Measurements from ENCODE around the gene SERPINA4.

Gene SERPINA4

DNA sequence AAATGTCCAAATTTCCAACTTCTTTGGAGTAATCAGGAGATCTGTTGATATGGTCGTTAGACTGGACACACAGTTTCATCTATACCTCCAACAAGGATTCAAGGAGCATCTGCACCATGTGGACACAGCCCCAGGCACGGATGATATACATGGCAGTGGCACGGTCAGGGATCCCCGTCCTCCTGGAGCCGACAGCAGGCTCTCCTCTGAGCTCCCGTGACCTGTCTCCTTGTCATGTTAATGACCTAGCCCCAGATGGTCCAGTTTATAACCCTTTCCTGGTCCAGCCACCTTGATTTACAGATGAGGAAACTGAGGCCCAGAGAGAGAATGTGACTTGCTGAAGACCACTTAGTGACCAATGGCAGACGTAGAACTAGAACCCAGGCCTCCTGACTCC is 16.5 kb upstream of the SERPINA4 start:
- Histone ChIP-seq H3K9ac (ENCODE audit: low read length) (no peak overlapping the region), H3K4me3 (ENCODE audit: low read depth in 1 of 2, low read length in 2 of 2) (no peak overlapping the region), H3K9me3 (ENCODE audit: low read length) (no peaks in the 10 kb centered on the region), H3K36me3 (ENCODE audit: insufficient read depth, low read length) (no peaks in the 10 kb centered on the region), H3K27me3 (ENCODE audit: control insufficient read depth in 1 of 2, insufficient read depth in 2 of 2, low read length in 2 of 2) (peaks cover 0 to 2% of the 10 kb centered on the region in 2 donors), H3K4me1 (ENCODE audit: insufficient read depth, low read length) (no peaks in the 10 kb centered on the region), H3K27ac (ENCODE audit: low read depth, low read length) (no peak overlapping the region)

DNA sequence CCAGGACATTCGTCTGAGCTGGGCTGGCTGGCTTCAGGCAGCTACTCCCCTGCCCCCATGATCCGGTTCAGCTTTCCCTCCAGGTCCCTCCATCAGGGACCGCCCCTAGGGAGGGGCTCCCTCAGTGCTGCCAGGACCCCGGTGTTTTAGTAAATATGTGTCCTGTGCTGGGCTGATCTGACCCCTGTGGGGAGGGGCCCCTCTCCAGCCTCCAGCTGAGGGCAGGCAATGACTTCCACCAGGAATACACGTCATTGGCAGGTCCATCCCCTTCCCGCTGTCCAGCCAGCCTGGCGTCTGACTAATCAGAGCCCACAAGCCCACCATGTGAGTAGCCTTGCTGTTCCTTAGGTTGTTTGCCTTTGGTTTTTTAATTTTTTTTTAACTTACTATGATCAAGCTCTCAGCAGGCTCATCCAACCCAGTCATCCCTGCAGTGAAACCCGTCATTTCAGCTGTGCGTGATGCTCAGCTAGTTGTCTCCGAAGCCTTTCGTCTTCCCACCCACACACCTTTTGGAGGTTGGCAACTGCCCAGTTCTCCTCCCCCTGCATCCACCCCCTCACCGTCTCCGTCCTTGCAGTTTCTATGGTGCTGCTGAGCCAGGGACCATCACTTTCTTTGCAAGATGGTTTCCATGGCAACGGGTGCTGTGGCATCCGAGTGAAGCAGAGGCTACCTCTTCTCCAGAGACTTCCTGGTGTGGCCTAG is 16.0 kb upstream of the SERPINA4 start:
- no peaks in the 10 kb centered on the region for H3K9me3 ChIP-seq (ENCODE audit: low read length)
- H3K4me3 ChIP-seq (ENCODE audit: low read depth in 1 of 2, low read length in 2 of 2) = no peak overlapping the region
- peaks cover 0 to 4% of the 10 kb centered on the region in 2 donors for H3K27me3 ChIP-seq (ENCODE audit: control insufficient read depth in 1 of 2, insufficient read depth in 2 of 2, low read length in 2 of 2)
- no peak overlapping the region for H3K9ac ChIP-seq (ENCODE audit: low read length)
- H3K27ac ChIP-seq (ENCODE audit: low read depth, low read length) = no peak overlapping the region
- no peaks in the 10 kb centered on the region for H3K4me1 ChIP-seq (ENCODE audit: insufficient read depth, low read length)
- no peaks in the 10 kb centered on the region for H3K36me3 ChIP-seq (ENCODE audit: insufficient read depth, low read length)

GRCh38 chr14:94547151-94547680 is 14.0 kb upstream of the SERPINA4 start:
- Histone ChIP-seq H3K27me3 (ENCODE audit: control insufficient read depth in 1 of 2, insufficient read depth in 2 of 2, low read length in 2 of 2) (peaks cover 0 to 4% of the 10 kb centered on the region in 2 donors), H3K9ac (ENCODE audit: low read length) (no peak overlapping the region), H3K36me3 (ENCODE audit: insufficient read depth, low read length) (no peaks in the 10 kb centered on the region), H3K9me3 (ENCODE audit: low read length) (no peaks in the 10 kb centered on the region), H3K4me3 (ENCODE audit: low read depth in 1 of 2, low read length in 2 of 2) (no peak overlapping the region), H3K4me1 (ENCODE audit: insufficient read depth, low read length) (no peaks in the 10 kb centered on the region), H3K27ac (ENCODE audit: low read depth, low read length) (no peak overlapping the region)

GRCh38 chr14:94547726-94548125 is 13.5 kb upstream of the SERPINA4 start:
- Histone ChIP-seq H3K27me3 (ENCODE audit: control insufficient read depth in 1 of 2, insufficient read depth in 2 of 2, low read length in 2 of 2) (peaks cover 0 to 4% of the 10 kb centered on the region in 2 donors), H3K4me1 (ENCODE audit: insufficient read depth, low read length) (no peaks in the 10 kb centered on the region), H3K9me3 (ENCODE audit: low read length) (no peaks in the 10 kb centered on the region), H3K27ac (ENCODE audit: low read depth, low read length) (no peak overlapping the region), H3K9ac (ENCODE audit: low read length) (no peak overlapping the region), H3K4me3 (ENCODE audit: low read depth in 1 of 2, low read length in 2 of 2) (no peak overlapping the region), H3K36me3 (ENCODE audit: insufficient read depth, low read length) (no peaks in the 10 kb centered on the region)

DNA sequence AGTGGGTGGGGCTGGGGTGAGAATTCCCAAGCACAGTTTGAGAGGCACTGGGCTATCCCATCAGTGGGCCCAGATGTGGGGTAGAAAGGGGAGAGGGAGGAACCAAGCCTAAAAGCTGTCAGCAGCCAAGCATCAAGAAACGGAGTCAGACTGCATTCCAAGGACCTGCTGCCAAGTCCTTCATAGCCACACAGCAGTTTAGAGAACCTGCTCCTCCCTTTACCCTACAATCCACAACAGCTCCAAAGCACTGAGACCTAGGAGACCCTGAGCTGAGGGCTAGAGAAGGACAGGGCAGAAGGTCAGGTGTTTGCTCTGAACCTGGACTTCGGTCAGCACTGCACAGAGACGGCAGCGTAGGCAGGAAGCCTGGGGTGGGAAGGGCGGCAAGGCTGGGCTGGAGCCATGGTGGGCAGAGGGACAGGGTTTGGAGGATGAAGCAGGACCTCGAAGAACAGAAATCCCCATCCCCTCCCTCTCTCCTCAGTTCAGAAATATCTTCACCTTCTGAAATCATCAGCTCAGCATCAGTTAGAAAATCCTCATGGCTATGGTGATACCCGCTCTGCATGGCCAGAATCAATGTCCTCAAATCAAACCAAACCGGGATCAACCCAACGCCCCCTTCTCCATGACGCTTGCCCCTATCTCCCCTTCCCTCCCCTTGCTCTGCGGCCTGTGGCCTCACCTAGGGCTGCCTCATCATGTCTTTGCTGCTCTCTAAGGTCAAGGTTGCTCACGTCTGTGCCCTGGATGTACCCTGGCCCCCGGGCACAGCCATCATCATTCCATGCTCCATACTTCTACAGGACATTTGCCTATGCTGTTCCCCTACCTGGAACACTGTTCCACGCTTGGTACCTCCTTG is 12.9 kb upstream of the SERPINA4 start:
- Histone ChIP-seq H3K4me3 (ENCODE audit: low read depth in 1 of 2, low read length in 2 of 2) (no peak overlapping the region), H3K36me3 (ENCODE audit: insufficient read depth, low read length) (no peaks in the 10 kb centered on the region), H3K27ac (ENCODE audit: low read depth, low read length) (no peak overlapping the region), H3K27me3 (ENCODE audit: control insufficient read depth in 1 of 2, insufficient read depth in 2 of 2, low read length in 2 of 2) (peaks cover 0 to 4% of the 10 kb centered on the region in 2 donors), H3K9me3 (ENCODE audit: low read length) (no peaks in the 10 kb centered on the region), H3K4me1 (ENCODE audit: insufficient read depth, low read length) (no peaks in the 10 kb centered on the region), H3K9ac (ENCODE audit: low read length) (no peak overlapping the region)

GRCh38 chr14:94548999-94549985 is 11.9 kb upstream of the SERPINA4 start:
- Histone ChIP-seq H3K4me1 (ENCODE audit: insufficient read depth, low read length) (no peaks in the 10 kb centered on the region), H3K9me3 (ENCODE audit: low read length) (no peaks in the 10 kb centered on the region), H3K4me3 (ENCODE audit: low read depth in 1 of 2, low read length in 2 of 2) (no peak overlapping the region), H3K27me3 (ENCODE audit: control insufficient read depth in 1 of 2, insufficient read depth in 2 of 2, low read length in 2 of 2) (peaks cover 0 to 4% of the 10 kb centered on the region in 2 donors), H3K27ac (ENCODE audit: low read depth, low read length) (no peak overlapping the region), H3K9ac (ENCODE audit: low read length) (no peak overlapping the region), H3K36me3 (ENCODE audit: insufficient read depth, low read length) (no peaks in the 10 kb centered on the region)

DNA sequence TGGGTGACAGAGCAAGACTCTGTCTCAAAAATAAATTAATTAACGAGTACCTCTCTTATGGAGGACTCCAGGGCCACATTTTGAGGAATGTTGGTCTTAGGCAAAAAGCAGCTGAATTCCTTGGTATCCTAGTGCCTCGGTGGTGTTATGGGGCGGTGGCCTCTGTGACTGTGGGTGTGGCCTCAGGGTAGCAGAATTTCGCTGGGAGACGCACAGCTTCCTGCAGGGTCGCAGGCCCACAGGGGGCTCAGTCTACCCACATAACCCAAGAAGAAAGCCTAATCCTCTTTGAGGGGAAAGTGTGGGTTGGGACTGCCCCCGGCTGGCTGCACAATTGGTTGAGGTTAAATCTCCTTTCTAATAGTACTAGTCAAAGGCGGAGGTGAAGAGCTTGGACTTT is 11.2 kb upstream of the SERPINA4 start:
- Histone ChIP-seq H3K9ac (ENCODE audit: low read length) (no peak overlapping the region), H3K4me1 (ENCODE audit: insufficient read depth, low read length) (no peaks in the 10 kb centered on the region), H3K4me3 (ENCODE audit: low read depth in 1 of 2, low read length in 2 of 2) (no peak overlapping the region), H3K36me3 (ENCODE audit: insufficient read depth, low read length) (no peaks in the 10 kb centered on the region), H3K9me3 (ENCODE audit: low read length) (no peaks in the 10 kb centered on the region), H3K27ac (ENCODE audit: low read depth, low read length) (no peak overlapping the region), H3K27me3 (ENCODE audit: control insufficient read depth in 1 of 2, insufficient read depth in 2 of 2, low read length in 2 of 2) (peaks cover 0 to 4% of the 10 kb centered on the region in 2 donors)

GRCh38 chr14:94555991-94556390 is 5.3 kb upstream of the SERPINA4 start:
- Histone ChIP-seq H3K4me3 (ENCODE audit: low read depth in 1 of 2, low read length in 2 of 2) (no peak overlapping the region), H3K9me3 (ENCODE audit: low read length) (no peaks in the 10 kb centered on the region), H3K36me3 (ENCODE audit: insufficient read depth, low read length) (no peaks in the 10 kb centered on the region), H3K27ac (ENCODE audit: low read depth, low read length) (no peak overlapping the region), H3K4me1 (ENCODE audit: insufficient read depth, low read length) (no peaks in the 10 kb centered on the region), H3K9ac (ENCODE audit: low read length) (no peak overlapping the region), H3K27me3 (ENCODE audit: control insufficient read depth in 1 of 2, insufficient read depth in 2 of 2, low read length in 2 of 2) (no peaks in the 10 kb centered on the region)

- H3K36me3 ChIP-seq (ENCODE audit: insufficient read depth, low read length) = no peaks in the 10 kb centered on the region
- no peak overlapping the region for H3K27ac ChIP-seq (ENCODE audit: low read depth, low read length)
- no peak overlapping the region for H3K9ac ChIP-seq (ENCODE audit: low read length)
- H3K4me1 ChIP-seq (ENCODE audit: insufficient read depth, low read length) = no peaks in the 10 kb centered on the region
- no peak overlapping the region for H3K4me3 ChIP-seq (ENCODE audit: low read depth in 1 of 2, low read length in 2 of 2)
- no peaks in the 10 kb centered on the region for H3K27me3 ChIP-seq (ENCODE audit: control insufficient read depth in 1 of 2, insufficient read depth in 2 of 2, low read length in 2 of 2)
- no peaks in the 10 kb centered on the region for H3K9me3 ChIP-seq (ENCODE audit: low read length)
These were observed 3.9 kb upstream of the SERPINA4 start for GRCh38 chr14:94557327-94557726.

DNA sequence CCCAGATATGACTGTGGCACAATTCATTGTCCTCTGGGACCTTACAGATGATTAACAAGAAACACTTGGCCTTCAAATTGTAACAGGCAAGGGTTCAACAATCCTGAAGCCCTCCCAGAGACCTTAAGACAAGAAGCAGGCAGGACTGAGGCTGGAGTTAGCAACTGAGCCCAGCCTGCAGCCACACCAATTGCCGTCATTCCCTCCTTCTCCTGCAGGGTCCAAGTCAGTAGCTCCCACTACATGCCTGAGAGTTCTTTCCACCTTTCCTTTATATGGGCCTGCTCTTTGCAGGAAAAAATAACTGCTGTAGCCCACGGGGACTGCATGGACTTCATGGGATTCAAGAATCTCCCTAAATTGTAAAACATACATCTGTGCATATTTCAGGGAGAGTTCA is 2.4 kb upstream of the SERPINA4 start:
- no peaks in the 10 kb centered on the region for H3K36me3 ChIP-seq (ENCODE audit: insufficient read depth, low read length)
- no peak overlapping the region for H3K9ac ChIP-seq (ENCODE audit: low read length)
- no peaks in the 10 kb centered on the region for H3K9me3 ChIP-seq (ENCODE audit: low read length)
- H3K4me1 ChIP-seq (ENCODE audit: insufficient read depth, low read length) = no peaks in the 10 kb centered on the region
- H3K27me3 ChIP-seq (ENCODE audit: control insufficient read depth in 1 of 2, insufficient read depth in 2 of 2, low read length in 2 of 2) = no peaks in the 10 kb centered on the region
- H3K27ac ChIP-seq (ENCODE audit: low read depth, low read length) = no peak overlapping the region
- no peak overlapping the region for H3K4me3 ChIP-seq (ENCODE audit: low read depth in 1 of 2, low read length in 2 of 2)
